HG03521 (cell line): ENCODE data around the gene IL1F10.

Experiments used
- ATAC-seq: cut with Tn5 transposase; IDR thresholded peaks from one replicate; pipeline ENCODE4 v1.9.1; 2021; ENCODE audit warnings: mild to moderate bottlenecking, moderate library complexity; ENCODE audit not compliant: unreplicated experiment

The IL1F10 gene

DNA sequence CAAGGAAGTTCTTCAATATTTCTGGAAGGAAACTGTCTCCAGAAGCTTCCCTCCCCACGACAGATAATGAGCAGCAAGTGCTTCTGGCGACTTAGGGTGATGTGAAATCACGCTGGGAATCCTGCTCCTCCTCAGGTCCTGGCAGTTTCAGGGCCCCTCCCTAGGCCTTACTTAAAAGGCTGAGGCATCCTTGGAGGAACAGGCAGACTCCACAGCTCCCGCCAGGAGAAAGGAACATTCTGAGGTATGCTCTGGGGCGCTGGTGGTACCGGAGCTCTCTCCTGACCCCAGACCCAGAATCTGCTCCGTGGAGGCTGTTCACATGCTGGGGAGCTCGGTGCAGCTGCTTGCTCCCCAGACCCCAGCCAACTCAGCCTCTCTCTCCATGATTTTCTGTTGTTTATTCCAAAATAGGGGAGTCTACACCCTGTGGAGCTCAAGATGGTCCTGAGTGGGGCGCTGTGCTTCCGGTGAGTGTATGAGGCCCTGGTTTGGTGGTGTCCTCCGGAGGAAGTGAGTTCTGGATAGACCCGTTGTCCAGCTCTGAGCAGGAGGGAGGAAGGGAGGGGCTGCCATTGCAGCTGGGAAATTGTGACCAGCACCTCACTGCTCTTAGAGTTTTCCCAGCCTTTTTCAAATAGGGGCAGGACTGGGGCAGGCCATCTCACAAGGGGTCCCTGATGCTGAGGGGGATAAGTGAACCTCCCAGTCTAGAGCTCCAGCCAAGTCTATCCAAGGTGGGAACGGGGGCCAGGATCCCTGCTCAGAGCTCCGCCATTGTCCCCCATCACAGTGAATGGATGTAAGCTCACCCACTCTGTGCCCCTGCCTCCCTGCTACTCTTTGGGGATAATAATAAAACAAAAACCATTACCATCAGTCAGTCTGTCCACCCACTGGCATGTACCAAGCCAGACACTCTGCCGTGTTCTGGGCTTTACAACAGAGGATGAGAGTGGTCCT is 8.5 kb upstream of the IL1F10 start, which contains the start of gene IL36RN:
TSS of gene IL36RN (plus strand) at position 201 of the 963 bp plus-strand sequence. CDS start at position 442, 241 bp downstream.
- ATAC-seq = no peak

DNA sequence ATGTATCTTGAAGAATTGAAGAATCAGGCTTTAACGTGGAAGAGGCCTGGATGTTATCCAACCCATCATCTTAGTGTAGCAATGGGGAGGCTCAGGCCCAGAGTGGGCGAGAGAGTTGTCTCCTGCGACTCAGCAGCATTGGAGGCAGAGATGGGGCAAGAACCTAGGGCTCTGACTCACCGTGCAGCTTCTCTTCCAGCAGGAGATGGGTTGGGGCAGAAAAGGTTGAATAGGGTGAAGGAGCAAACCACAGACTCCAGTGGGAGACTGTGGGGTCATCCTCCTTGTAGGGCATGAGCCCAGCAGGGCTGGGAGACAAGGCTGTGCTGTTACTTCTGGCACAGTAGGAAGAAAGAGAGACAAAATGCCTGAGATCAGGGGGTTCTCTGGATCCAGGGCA is 7.4 kb upstream of the IL1F10 start:
- no peak for ATAC-seq

GRCh38 chr2:113060796-113061195 is 7.0 kb upstream of the IL1F10 start:
- no peak for ATAC-seq

DNA sequence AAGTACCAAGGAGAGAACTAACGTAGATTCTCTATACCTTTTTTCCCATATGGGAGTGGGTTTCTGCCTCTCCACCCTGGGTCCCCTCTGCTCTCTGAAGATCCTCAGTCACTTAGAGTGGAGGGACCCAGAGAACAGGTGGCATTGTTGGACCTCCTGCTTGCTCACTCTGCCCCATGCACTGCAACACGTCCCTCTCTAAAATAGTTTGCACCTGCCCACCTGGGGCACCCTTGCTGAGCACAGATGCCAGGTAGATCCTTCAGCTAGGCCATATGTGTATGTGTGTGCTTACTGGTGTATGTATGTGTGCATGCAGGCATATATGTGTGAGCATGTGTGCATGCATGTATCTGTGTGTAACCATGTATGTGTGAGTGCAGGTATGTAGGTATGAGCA is 6.5 kb upstream of the IL1F10 start:
- ATAC-seq = no peak

- no peak for ATAC-seq
These were observed 5.6 kb upstream of the IL1F10 start for GRCh38 chr2:113061896-113062770.

GRCh38 chr2:113064281-113064680 is 3.5 kb upstream of the IL1F10 start:
- no peak for ATAC-seq

GRCh38 chr2:113064898-113065297 is 2.9 kb upstream of the IL1F10 start:
- ATAC-seq = no peak

DNA sequence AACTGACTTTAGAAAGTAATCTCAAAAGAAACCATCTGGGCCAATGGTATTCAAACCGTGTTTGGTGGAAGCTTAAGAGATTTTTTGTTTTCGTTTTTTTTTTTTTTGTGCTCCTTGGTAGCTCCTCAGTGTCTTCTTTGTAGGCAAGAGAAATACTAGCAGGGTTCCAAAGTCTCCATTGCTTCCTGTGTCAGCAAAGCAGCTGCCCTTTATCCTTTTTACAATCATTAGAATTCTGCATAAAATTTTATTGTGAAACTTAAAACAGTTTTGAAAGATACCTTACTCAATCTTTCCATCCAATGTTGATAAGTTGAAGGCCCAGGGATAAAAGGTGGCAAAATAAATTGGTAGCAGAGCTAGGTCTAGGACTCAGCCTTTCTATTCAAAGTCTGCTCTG is 479 bp downstream of the IL1F10 start:
- no peak for ATAC-seq

DNA sequence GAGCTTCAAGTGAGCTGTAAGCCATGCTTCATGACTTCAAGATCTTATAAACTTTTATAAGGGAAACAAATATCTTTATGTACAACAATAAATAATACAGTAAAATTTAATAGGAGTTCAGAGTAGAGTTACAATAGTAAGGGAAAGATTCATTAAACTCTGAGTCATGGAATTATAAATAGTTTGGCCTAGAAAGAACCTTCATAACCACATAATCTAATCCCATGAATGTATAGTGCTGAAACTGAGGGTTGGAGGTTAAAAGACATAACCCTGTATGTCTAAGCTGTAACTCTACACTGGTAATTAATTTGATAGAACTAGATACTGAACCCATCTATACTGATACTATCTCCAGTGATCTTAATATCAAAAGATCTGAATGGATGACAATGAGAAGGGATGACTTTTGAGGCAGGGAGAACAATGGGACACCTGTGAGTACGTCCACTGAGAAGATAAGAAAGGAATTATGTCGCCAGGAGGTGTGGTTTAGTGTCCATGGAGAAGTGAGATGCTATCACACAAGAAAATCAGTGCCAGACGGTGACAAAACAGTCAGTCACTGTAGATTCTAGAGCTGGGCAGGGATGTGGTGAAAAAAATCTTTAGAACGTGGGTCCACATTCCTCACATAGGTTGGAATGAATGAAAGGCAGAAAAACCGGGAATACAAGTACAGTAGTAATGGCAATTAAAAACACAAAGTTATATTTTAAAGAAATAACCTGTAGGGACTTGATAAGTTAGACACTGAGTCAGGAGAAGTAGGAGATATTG is 1.1 kb downstream of the IL1F10 start:
- no peak for ATAC-seq

GRCh38 chr2:113069676-113070605 is 2.2 kb downstream of the IL1F10 start:
- ATAC-seq = no peak

- no peak for ATAC-seq
These were observed 2.8 kb downstream of the IL1F10 start for GRCh38 chr2:113070606-113070975.

DNA sequence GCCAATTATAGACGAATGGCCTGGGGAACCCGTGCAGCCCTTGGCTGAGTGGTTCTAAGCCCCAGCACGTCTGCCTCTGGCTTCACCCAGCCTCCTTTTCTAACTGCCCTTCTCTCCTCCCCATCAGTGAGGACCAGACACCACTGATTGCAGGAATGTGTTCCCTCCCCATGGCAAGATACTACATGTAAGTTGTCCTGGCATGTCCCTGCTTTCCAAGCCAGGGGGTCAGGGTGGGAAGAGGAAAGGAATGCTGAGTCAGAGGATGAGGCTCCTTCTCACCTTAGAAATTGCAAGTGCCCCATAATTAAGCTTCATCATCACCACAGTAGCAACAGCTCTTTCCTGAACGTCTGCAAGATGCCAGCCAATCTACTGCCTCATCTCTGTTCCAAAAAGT is 4.8 kb downstream of the IL1F10 start:
- no peak for ATAC-seq

DNA sequence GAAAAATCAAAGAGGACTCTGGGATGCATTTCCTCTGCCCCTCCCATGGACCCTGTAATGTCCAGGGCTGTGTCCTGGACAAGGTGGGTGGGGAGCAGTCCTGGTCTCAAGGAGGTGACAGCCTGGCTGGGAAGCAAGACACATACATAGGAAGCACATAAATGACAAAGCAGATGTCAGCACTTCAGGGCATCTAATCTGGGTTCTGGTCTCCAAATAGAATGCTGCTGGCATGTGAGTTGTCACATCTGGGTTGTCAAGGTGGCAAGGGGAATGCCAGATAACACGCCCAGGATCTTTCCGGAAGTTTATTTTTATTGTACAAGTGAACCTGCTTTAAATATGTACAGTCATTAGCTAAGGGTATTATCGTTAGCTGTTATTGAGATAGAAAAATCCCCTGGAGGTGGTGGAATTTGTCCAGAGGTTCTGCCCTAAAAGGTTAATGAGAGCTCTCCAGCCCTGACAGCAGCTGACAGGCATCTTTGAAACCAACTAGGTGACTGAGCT is 5.6 kb downstream of the IL1F10 start:
- ATAC-seq = no peak

GRCh38 chr2:113075030-113075429 is 7.3 kb downstream of the IL1F10 start:
- no peak for ATAC-seq

- ATAC-seq = no peak
These were observed 7.8 kb downstream of the IL1F10 start for GRCh38 chr2:113075600-113075999.

DNA sequence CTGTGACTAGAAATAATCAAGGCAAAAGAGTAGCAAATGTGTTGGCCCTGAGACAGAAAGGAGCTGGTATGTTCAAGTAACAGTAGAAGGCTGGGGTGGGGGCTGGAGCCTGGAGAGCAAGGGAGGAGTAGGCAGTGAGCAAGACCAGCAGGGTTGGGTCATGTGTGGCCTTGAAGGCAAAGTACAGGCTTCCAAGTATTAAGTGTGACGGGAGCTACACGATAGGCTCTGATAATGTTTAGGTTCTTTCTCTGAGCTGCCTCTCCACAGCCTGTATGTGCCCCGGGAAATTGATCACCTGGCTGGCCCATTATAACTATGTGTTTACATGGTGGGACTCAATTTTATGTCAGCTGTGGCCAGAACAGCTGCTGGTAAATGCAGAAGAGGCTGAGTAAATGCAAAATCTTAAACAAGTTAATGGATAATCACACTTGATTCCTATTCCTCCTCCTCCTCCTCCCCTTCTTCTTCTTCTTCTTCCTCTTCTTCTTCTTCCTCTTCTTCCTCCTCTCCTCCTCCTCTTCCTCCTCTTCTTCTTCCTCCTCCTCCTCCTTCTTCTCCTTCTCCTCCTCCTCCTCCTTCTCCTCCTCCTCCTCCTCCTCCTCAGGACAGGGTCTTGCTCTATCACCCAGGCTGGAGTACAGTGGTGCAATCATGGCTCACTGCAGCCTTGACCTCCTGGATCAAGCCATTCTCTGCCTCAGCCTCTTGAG is 9.3 kb downstream of the IL1F10 start:
- ATAC-seq = no peak

GRCh38 chr2:113077921-113078320 is 10.2 kb downstream of the IL1F10 start:
- no peak for ATAC-seq

- ATAC-seq = no peak
These were observed 10.6 kb downstream of the IL1F10 start for GRCh38 chr2:113078350-113078839.

GRCh38 chr2:113079131-113079530 is 11.4 kb downstream of the IL1F10 start:
- no peak for ATAC-seq
